ENCODE data around the gene JARID2.

The JARID2 gene

GRCh38 chr6:15356179-15356578, 110.3 kb downstream of the JARID2 start:
- no peak for DNase-seq (ENCODE audit: low read depth, low spot score)
- in situ Hi-C loops (cut with HindIII; ENCODE audit: low sequenced_read_pairs), result no loop called here
- no peak overlapping the region for H3K4me3 ChIP-seq (ENCODE audit: low read depth, low read length)
- no peak for TF ChIP-seq CTCF (IDR thresholded peaks at IDR 0.05; ENCODE audit: low read depth, low read length)

GRCh38 chr6:15356937-15357336, 111.1 kb downstream of the JARID2 start:
- in situ Hi-C loops (cut with HindIII; ENCODE audit: low sequenced_read_pairs), result no loop called here
- DNase-seq (ENCODE audit: low read depth, low spot score), result no peak
- TF ChIP-seq CTCF (IDR thresholded peaks at IDR 0.05; ENCODE audit: low read depth, low read length), result no peak
- no peak overlapping the region for H3K4me3 ChIP-seq (ENCODE audit: low read depth, low read length)

GRCh38 chr6:15357782-15358181, 111.9 kb downstream of the JARID2 start:
- no peak for DNase-seq (ENCODE audit: low read depth, low spot score)
- H3K4me3 ChIP-seq (ENCODE audit: low read depth, low read length), result no peak overlapping the region
- in situ Hi-C loops (cut with HindIII; ENCODE audit: low sequenced_read_pairs), result no loop called here
- TF ChIP-seq CTCF (IDR thresholded peaks at IDR 0.05; ENCODE audit: low read depth, low read length), result no peak

GRCh38 chr6:15358579-15359327, 112.9 kb downstream of the JARID2 start:
- H3K4me3 ChIP-seq (ENCODE audit: low read depth, low read length), result no peak overlapping the region
- peak; percentile 63 for DNase-seq (ENCODE audit: low read depth, low spot score)
- no peak for TF ChIP-seq CTCF (IDR thresholded peaks at IDR 0.05; ENCODE audit: low read depth, low read length)
- in situ Hi-C loops (cut with HindIII; ENCODE audit: low sequenced_read_pairs), result no loop called here

- no peak for DNase-seq (ENCODE audit: low read depth, low spot score)
- no peak overlapping the region for H3K4me3 ChIP-seq (ENCODE audit: low read depth, low read length)
- TF ChIP-seq CTCF (IDR thresholded peaks at IDR 0.05; ENCODE audit: low read depth, low read length), result no peak
- in situ Hi-C loops (cut with HindIII; ENCODE audit: low sequenced_read_pairs), result no loop called here
Observed at GRCh38 chr6:15359335-15359862, 113.5 kb downstream of the JARID2 start.

- no peak for DNase-seq (ENCODE audit: low read depth, low spot score)
- TF ChIP-seq CTCF (IDR thresholded peaks at IDR 0.05; ENCODE audit: low read depth, low read length), result no peak
- in situ Hi-C loops (cut with HindIII; ENCODE audit: low sequenced_read_pairs), result no loop called here
- no peak overlapping the region for H3K4me3 ChIP-seq (ENCODE audit: low read depth, low read length)
Observed at GRCh38 chr6:15360300-15360699, 114.4 kb downstream of the JARID2 start.
